GM18909 (cell line): ENCODE measurements around the gene AKR1C3.
"Not testable (repeated sequence)": the region's sequence is repeated elsewhere in the genome, so short reads cannot be mapped to it uniquely, and the experiment has no call there.

Experiments used
- ATAC-seq: cut with Tn5 transposase; IDR thresholded peaks from one replicate; pipeline ENCODE4 v1.9.1; 2021; ENCODE audit warnings: mild to moderate bottlenecking; ENCODE audit not compliant: unreplicated experiment, poor library complexity

AKR1C3 gene

GRCh38 chr10:5125315-5126044, 31.3 kb downstream of the AKR1C3 start:
- no peak for ATAC-seq

- ATAC-seq, result no peak
These were observed 41.4 kb downstream of the AKR1C3 start for GRCh38 chr10:5135581-5135980.

GRCh38 chr10:5136468-5137087, 42.4 kb downstream of the AKR1C3 start:
- ATAC-seq, result no peak

GRCh38 chr10:5137699-5138098, 43.5 kb downstream of the AKR1C3 start:
- not testable (repeated sequence) for ATAC-seq

- ATAC-seq, result no peak
These were observed 48.0 kb downstream of the AKR1C3 start for GRCh38 chr10:5142199-5142598.

GRCh38 chr10:5143137-5143536, 48.9 kb downstream of the AKR1C3 start:
- no peak for ATAC-seq

GRCh38 chr10:5146920-5147254, 52.7 kb downstream of the AKR1C3 start:
- no peak for ATAC-seq

- ATAC-seq, result no peak
These were observed 53.2 kb downstream of the AKR1C3 start for GRCh38 chr10:5147255-5147980.

GRCh38 chr10:5147981-5148677, 53.9 kb downstream of the AKR1C3 start:
- ATAC-seq, result no peak

- no peak for ATAC-seq
These were observed 54.4 kb downstream of the AKR1C3 start for GRCh38 chr10:5148678-5149032.

- ATAC-seq, result no peak
These were observed 56.9 kb downstream of the AKR1C3 start for GRCh38 chr10:5151076-5151475.

- ATAC-seq, result no peak
These were observed 61.7 kb downstream of the AKR1C3 start for GRCh38 chr10:5155951-5156350.
